ENCODE measurements around the gene CCDC141.

The CCDC141 gene

GRCh38 chr2:178844701-178845100, 205.2 kb downstream of the CCDC141 start:
- H3K27me3 ChIP-seq (ENCODE audit: insufficient read depth, low read depth, severe bottlenecking): no peaks in the 10 kb centered on the region
- H3K9me3 ChIP-seq (ENCODE audit: severe bottlenecking): no peaks in the 10 kb centered on the region
- no peak for TF ChIP-seq CTCF (IDR thresholded peaks at IDR 0.05; ENCODE audit: low read depth, low read length)
- H3K36me3 ChIP-seq: peaks cover 60% of the 10 kb centered on the region
- H3K4me3 ChIP-seq (ENCODE audit: low read depth, low read length): no peak overlapping the region
- no peak overlapping the region for H3K27ac ChIP-seq
- no peak for DNase-seq

GRCh38 chr2:178844269-178844668, 205.7 kb downstream of the CCDC141 start:
- Histone ChIP-seq H3K4me3 (ENCODE audit: low read depth, low read length) (no peak overlapping the region), H3K36me3 (peaks cover 57% of the 10 kb centered on the region), H3K27ac (no peak overlapping the region), H3K27me3 (ENCODE audit: insufficient read depth, low read depth, severe bottlenecking) (no peaks in the 10 kb centered on the region), H3K9me3 (ENCODE audit: severe bottlenecking) (no peaks in the 10 kb centered on the region)
- TF ChIP-seq CTCF (IDR thresholded peaks at IDR 0.05; ENCODE audit: low read depth, low read length): no peak
- no peak for DNase-seq

GRCh38 chr2:178843697-178844096, 206.2 kb downstream of the CCDC141 start:
- Histone ChIP-seq H3K9me3 (ENCODE audit: severe bottlenecking) (no peaks in the 10 kb centered on the region), H3K36me3 (peaks cover 57% of the 10 kb centered on the region), H3K27ac (no peak overlapping the region), H3K27me3 (ENCODE audit: insufficient read depth, low read depth, severe bottlenecking) (no peaks in the 10 kb centered on the region), H3K4me3 (ENCODE audit: low read depth, low read length) (no peak overlapping the region)
- DNase-seq: no peak
- no peak for TF ChIP-seq CTCF (IDR thresholded peaks at IDR 0.05; ENCODE audit: low read depth, low read length)

- DNase-seq: no peak
- Histone ChIP-seq H3K36me3 (peaks cover 32% of the 10 kb centered on the region), H3K9me3 (ENCODE audit: severe bottlenecking) (no peaks in the 10 kb centered on the region), H3K4me3 (ENCODE audit: low read depth, low read length) (no peak overlapping the region), H3K27me3 (ENCODE audit: insufficient read depth, low read depth, severe bottlenecking) (no peaks in the 10 kb centered on the region), H3K27ac (no peak overlapping the region)
- TF ChIP-seq CTCF (IDR thresholded peaks at IDR 0.05; ENCODE audit: low read depth, low read length): no peak
Observed at GRCh38 chr2:178836807-178837206, 213.1 kb downstream of the CCDC141 start.

- H3K4me3 ChIP-seq (ENCODE audit: low read depth, low read length): no peak overlapping the region
- peaks cover 32% of the 10 kb centered on the region for H3K36me3 ChIP-seq
- H3K9me3 ChIP-seq (ENCODE audit: severe bottlenecking): no peaks in the 10 kb centered on the region
- no peaks in the 10 kb centered on the region for H3K27me3 ChIP-seq (ENCODE audit: insufficient read depth, low read depth, severe bottlenecking)
- DNase-seq: no peak
- no peak for TF ChIP-seq CTCF (IDR thresholded peaks at IDR 0.05; ENCODE audit: low read depth, low read length)
- H3K27ac ChIP-seq: no peak overlapping the region
Observed at GRCh38 chr2:178834086-178834485, 215.9 kb downstream of the CCDC141 start.

- H3K27ac ChIP-seq: no peak overlapping the region
- H3K4me3 ChIP-seq (ENCODE audit: low read depth, low read length): no peak overlapping the region
- H3K36me3 ChIP-seq: peaks cover 28% of the 10 kb centered on the region
- H3K27me3 ChIP-seq (ENCODE audit: insufficient read depth, low read depth, severe bottlenecking): no peaks in the 10 kb centered on the region
- no peak for TF ChIP-seq CTCF (IDR thresholded peaks at IDR 0.05; ENCODE audit: low read depth, low read length)
- DNase-seq: no peak
- H3K9me3 ChIP-seq (ENCODE audit: severe bottlenecking): no peaks in the 10 kb centered on the region
Observed at GRCh38 chr2:178833382-178833781, 216.6 kb downstream of the CCDC141 start.

Measured in WERI-Rb-1 (cell line).